GM19099 (cell line): Measurements from ENCODE around the gene GLB1L3.

Experiments used
- POLR2A ChIP-seq: IDR thresholded peaks from 3 replicates; pipeline ENCODE4 v1.6.1; 2011; ENCODE audit warnings: low read depth; ENCODE audit not compliant: insufficient read length; ENCODE audit errors: extremely low read depth

Gene GLB1L3

DNA sequence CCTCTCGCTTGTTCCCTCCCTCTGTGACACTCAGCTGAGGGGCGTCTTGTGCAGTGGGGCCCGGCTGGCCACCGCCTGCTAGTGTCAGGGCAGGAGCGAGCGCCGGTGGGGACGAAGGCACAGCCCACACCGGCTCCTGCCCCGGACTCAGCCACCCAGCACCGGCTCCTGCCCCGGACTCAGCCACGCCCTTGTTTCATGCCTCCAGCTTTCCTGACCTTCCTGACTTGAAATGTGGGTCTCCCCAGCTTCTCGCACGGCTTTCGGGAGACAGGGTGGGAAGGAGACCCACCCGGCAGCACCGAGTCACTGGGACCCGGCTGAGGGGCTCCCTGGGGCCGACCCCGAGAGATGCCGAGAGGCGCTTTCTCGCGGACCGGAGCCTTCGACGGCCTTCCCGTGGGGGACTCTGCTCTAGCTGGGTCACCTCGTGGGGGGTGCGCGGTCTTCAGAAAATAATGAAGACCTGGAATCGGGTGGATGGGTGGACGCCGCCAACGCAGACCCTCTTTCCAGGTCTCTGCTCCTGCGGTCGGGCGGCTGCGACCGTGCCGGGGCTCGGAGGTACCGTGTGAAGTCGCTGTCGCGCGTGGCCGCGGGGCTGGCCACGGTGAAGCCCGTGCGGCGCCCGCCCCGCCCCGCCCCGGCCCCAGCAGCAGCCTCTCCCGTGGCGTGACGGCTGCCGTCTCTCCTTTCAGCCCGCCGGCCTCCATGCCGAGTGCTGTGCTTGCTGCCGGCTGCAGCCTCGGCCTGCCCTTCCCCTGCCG, 65.8 kb downstream of the GLB1L3 start:
- no peak for TF ChIP-seq POLR2A

- no peak for TF ChIP-seq POLR2A
Measured at GRCh38 chr11:134342572-134343340, 66.6 kb downstream of the GLB1L3 start.

DNA sequence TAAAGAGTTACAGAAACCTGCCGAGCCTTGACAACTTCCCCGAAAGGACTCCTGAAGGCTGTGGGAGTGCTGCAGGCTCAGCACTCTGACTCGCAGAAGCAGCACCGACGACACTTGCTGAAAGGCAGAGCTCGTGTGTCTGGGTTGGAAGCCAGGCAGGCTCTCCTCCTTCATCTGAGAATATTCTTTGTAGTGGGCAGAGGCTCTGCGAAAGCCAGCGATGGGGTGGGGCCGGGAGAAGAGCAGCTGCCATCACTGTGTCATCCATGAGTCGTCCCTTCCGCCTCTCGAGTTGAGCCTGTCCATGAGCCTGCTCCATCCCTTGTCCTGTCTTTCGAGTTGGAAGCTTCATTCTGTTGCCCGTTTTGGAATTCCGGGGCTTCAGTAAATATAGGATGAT, 67.5 kb downstream of the GLB1L3 start:
- no peak for TF ChIP-seq POLR2A

DNA sequence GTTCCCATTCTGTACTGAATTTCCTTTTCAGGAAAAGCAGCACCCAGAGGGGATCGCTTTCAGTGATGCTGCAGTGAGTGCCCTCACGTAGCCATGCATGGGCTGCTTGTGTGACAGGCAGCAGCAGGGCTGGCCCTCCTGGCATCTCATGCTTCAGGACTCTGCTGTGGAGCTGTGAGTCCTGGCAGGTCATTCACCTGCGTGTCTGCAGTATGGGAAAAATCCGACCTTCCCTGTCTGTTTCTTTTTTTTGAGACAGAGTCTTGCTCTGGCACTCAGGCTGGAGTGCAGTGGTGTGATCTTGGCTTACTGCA, 69.0 kb downstream of the GLB1L3 start:
- TF ChIP-seq POLR2A: no peak

DNA sequence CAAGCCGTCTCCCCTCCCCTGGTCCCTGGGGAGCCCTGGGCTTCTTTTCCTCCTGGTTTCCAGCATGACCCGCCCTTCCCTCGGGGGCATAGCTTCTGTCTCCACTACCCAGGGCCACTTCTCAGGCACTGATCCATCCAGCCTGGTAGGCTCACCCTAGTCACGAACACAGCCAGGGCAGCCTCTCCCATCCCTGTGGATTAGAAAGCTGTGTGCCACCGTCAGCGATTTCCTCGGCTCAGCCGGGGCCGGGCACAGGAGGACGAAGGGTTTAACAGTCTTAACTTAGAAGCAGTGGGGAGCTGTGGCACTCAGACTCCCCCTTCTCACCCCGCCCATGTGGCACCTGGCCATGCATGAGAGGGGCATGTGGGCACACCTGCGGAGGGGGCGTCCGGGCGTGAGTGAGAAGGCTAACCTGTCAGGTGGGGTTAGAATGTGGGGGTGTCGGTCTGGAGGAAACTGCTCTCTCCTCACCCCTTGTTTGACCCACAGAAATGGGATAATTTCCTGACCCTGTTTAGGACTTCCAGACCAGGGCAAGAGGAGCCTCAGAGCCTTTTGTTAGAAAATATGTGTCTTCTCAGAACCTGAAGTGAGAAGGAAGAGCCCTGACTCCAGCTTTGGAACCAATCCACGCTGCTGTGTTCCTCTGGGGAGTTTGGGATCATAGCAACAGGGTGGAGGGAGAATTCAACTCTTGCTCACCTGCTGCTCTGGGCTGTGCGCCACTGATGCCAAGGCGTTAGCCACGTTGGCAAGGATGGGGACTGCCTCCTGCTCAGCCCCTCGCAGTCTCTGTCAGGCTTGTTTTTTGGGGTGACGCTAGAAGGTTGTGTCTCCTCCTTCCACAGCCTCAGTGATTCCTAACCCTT, 70.2 kb downstream of the GLB1L3 start:
- TF ChIP-seq POLR2A: no peak

DNA sequence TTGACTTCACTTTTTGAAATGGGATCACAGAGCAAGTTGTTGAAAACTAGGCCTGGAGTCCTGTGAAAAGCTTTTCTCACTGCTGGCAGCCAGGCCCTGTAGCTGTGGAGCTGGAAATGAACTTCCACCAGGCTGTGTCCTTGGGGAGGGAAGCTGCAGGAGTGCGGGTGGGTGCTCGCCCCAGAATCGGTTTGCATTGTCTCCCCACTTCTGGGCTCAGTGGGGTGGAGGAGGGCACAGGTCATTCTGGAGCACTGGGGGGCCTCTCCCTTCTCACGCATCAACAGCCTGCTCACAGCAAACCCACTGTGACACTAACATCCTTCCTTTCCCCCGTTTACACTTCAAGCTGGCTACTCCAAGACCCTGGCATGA, 70.8 kb downstream of the GLB1L3 start:
- no peak for TF ChIP-seq POLR2A

GRCh38 chr11:134347441-134347840, 71.3 kb downstream of the GLB1L3 start:
- TF ChIP-seq POLR2A: no peak

GRCh38 chr11:134349109-134349801, 73.1 kb downstream of the GLB1L3 start:
- no peak for TF ChIP-seq POLR2A

- no peak for TF ChIP-seq POLR2A
Measured at GRCh38 chr11:134349802-134350355, 73.7 kb downstream of the GLB1L3 start.

GRCh38 chr11:134350381-134350780, 74.2 kb downstream of the GLB1L3 start:
- TF ChIP-seq POLR2A: no peak

DNA sequence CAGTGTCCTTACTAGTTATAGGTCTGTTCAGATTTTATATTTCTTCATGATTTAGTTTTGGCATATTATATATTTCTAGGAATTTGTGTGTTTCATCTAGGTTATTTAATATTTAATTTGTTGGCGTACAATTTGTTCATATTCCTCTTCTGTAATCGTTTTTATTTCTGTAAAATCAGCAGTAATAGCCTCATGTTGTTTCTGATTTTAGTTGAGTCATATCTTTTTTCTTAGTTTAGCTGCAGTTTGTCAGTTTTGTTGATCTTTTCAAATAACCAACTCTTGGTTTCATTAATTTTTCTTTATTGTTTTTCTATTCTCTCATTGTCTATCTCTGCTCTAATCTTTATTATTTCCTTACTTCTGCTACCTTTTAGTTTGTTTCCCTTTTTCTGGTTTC, 75.9 kb downstream of the GLB1L3 start:
- TF ChIP-seq POLR2A: no peak

GRCh38 chr11:134355136-134355535, 79.0 kb downstream of the GLB1L3 start:
- no peak for TF ChIP-seq POLR2A

- no peak for TF ChIP-seq POLR2A
Measured at GRCh38 chr11:134355656-134356055, 79.5 kb downstream of the GLB1L3 start.

DNA sequence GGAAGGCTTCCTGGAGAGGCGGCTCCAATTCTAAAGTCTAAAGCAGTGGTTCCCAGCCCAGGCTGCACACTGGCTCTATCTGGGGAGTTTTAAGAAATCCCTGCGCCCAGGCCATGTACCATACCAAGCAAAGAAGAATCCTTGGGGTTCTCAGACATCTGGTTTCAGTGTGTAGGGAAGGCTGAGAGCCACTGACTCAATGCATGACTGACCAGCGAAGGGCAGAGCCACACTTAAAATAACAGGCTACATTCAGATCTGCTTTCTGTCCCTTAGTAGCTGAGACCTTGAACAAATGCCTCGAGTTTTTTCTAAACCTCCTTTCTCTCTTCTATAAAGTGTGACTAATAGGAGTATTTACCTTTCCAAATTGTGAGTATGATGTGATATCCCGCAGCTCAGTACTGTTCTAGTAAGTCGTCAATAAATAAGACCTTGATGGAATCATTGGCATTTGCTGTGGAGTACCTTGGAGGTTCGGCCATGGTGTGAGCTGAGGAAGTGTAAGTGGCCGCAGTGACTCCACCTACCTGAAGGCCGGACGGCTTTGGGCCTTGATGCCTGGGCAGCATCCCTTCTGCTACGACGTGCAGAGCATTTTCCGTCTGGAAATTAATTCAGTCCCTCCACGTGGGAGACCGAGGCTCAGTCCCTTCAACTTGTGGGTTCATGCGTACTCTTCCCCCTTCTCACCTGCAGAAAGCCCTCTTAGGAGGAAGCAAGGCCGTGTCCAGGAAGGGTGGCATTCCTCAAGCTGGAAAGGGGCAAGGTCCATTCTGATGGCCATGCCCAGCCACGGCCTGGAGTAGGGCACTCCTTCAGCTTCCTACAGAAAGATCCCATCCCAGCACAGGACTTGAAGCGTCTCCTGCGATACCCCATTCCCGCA, 80.7 kb downstream of the GLB1L3 start:
- TF ChIP-seq POLR2A: no peak
